HG02678 (cell line): Measurements from ENCODE around the gene GPR108.

ENCODE experiments used
- ATAC-seq: cut with Tn5 transposase; IDR thresholded peaks from one replicate; pipeline ENCODE4 v1.9.1; 2021; ENCODE audit warnings: mild to moderate bottlenecking, moderate library complexity; ENCODE audit not compliant: unreplicated experiment

The GPR108 gene

GRCh38 chr19:6737873-6738786, 750 bp upstream of the GPR108 start:
- ATAC-seq = no peak

GRCh38 chr19:6736917-6737283, 480 bp downstream of the GPR108 start:
- no peak for ATAC-seq

- no peak for ATAC-seq
Measured at GRCh38 chr19:6736169-6736916, 1.0 kb downstream of the GPR108 start.

GRCh38 chr19:6735181-6735911, 2.0 kb downstream of the GPR108 start:
- no peak for ATAC-seq

GRCh38 chr19:6734096-6734696, 3.2 kb downstream of the GPR108 start:
- ATAC-seq = no peak

GRCh38 chr19:6733338-6734095, 3.9 kb downstream of the GPR108 start:
- ATAC-seq = no peak

GRCh38 chr19:6732803-6733337, 4.5 kb downstream of the GPR108 start:
- no peak for ATAC-seq

- ATAC-seq = no peak
Measured at GRCh38 chr19:6731822-6732221, 5.6 kb downstream of the GPR108 start.

GRCh38 chr19:6730941-6731670, 6.3 kb downstream of the GPR108 start:
- no peak for ATAC-seq

- ATAC-seq = no peak
Measured at GRCh38 chr19:6730153-6730804, 7.1 kb downstream of the GPR108 start.

- ATAC-seq = no peak
Measured at GRCh38 chr19:6729573-6730152, 7.7 kb downstream of the GPR108 start.

GRCh38 chr19:6728346-6728745, 9.0 kb downstream of the GPR108 start:
- ATAC-seq = no peak

GRCh38 chr19:6725513-6726231, 11.7 kb downstream of the GPR108 start:
- ATAC-seq = no peak

- no peak for ATAC-seq
Measured at GRCh38 chr19:6724631-6725492, 12.5 kb downstream of the GPR108 start.

GRCh38 chr19:6723738-6724137, 13.6 kb downstream of the GPR108 start:
- ATAC-seq = no peak

GRCh38 chr19:6723108-6723618, 14.2 kb downstream of the GPR108 start:
- ATAC-seq = no peak

GRCh38 chr19:6721773-6722172, 15.6 kb downstream of the GPR108 start:
- no peak for ATAC-seq
